HG02759 (cell line): ENCODE measurements around the gene CLCNKA.
"Not testable (repeated sequence)": the region's sequence is repeated elsewhere in the genome, so short reads cannot be mapped to it uniquely, and the experiment has no call there.

Experiments used
- ATAC-seq: cut with Tn5 transposase; IDR thresholded peaks from one replicate; pipeline ENCODE4 v1.9.1; 2021; ENCODE audit warnings: mild to moderate bottlenecking, moderate library complexity; ENCODE audit not compliant: unreplicated experiment

The CLCNKA gene

DNA sequence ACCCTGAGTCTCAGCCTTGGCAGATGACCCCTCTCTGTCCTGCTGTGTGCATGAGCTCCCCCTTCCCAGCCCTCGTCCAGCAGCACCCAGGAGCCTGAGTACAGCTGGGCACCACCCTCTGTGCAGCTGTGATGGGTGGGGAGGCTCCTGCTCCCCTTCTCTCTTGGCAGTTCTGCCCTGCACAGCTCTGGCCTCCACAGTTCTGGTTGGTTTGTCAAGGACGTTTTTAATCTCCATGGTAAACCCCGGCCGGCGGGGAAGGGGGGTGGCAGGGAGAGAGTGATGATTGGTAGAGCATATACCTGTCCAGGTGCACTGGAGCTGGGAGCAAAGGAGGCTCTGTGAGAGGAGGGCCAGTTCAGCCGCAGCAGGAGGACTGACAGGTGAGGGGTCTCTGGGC is at the start of gene CLCNKA:
Gene CLCNKA, plus strand, starts transcription at position 356 of the 400 bp plus-strand sequence. CDS start 584 bp downstream, outside the sequence.
- no peak for ATAC-seq

DNA sequence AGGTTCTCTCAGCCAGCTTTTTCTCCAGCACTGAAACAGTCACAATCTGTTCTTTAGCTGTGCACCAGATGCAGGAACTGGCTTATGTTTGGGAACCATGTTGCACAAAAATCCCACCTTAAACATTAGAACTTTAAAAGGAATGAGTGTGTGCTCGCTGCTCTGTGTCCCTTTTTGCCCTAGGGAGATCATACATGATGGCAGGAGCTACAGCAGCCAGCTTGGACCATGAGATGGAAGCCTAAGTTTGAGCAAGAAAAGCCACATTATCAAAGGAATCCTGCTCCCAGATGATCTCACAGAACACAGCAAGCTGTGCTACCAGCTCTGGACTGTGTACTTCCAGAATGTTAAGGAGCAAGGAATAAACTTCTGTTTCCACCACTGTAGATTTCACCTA is 49.4 kb upstream of the CLCNKA start:
- ATAC-seq: no peak

DNA sequence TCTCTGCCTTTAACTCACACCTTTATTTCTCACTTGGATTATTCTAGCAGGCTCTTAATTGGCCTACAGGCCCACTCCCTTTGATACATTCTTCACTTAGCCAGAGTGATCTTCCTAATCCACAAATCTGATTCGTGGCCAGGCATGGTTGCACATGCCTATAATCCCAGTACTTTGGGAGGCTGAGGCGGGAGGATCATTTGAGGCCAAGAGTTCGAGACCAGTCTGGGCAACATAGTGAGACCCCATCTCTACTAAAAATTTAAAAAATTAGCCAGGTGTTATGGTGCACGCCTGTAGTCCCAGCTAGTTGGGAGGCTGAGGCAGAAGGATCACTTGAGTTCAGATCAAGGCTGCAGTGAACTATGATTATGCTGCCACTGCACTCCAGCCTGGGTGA is 48.1 kb upstream of the CLCNKA start:
- no peak for ATAC-seq

DNA sequence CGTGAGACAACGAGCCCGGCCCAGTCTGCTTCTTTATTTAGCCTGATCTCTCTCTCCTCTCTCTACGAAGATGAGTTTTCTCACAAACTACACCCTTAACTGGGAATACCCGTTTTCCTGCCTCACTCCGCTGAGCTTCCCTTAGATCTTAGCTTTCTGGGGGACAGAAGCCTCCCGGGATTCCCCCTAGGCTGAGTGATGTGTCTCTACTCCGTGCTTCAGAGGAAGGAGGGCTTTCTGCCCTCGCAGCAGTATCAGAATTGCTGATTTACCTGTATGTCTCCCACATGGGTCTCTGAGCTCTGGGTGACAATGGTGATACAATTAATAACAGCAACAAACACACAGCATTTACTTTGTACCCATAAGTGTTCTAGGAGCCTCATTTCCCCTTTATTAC is 47.0 kb upstream of the CLCNKA start:
- peak; percentile 35 for ATAC-seq

DNA sequence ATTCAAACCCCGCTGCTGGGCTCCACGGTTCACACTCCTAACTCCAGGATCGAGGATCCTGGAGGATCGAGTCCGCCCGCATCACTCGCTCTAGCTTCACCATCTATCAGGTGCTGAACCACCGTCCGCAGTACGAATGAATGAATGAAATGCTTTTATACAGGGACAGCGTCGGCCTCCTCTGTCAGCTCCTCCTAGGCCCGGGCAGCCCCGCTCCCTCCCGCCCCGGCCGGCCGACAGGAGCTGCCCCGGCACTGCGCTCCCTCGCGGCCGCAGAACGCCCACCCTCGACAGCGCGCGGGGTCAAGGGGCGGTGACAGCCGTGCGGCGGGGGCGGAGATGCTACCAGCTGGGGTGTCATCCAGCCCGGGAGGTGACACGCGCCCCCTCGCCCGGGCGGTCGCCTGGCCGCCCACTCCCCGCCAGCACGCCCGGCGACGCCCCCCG is 46.5 kb upstream of the CLCNKA start:
- ATAC-seq: peak; percentile 59

DNA sequence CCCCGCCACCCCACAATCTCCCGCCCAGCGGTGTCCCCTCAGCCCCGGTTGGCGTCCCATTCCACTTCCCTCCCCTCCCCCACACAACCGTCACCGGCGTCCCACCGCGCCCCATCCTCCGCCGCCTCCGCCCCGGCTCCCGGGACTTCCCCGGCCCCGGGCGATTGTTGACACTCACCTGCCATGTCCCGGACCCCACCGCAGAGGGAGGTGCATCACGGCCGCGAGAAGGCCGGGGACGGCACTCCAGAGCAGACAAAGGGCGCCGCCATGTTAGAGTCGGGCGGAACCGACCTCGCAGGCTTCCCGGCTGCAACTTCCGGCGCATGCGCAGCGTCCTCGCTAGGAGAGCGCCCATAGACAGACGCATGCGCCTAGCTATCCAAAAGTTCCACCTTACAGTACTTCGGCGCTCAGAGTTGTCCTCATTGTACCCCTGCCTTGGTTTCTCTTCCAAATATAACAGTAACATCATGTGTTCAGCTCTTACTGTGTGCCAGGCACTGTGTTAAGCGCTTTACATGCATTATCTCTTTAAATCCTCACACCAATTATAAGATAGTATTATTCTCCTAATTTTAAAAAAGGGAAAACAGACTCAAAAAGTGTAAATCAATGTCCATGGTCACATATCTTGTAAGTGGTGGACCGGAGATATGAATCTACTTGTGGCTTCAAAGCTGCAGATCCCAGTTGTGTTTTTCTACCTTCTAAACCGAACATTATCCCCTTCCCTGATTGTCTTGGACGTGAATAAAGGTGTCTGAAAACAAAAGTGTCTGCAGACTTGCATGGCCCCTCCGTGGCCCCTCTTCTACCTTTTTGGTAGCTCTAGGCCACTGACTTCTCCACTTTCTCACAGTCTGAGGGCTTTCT is 45.8 kb upstream of the CLCNKA start, which contains the start of gene ZBTB17:
Gene ZBTB17, minus strand, starts transcription at position 297 of the 876 bp plus-strand sequence. CDS start 27,606 bp downstream, outside the sequence.
- peak; percentile 83 for ATAC-seq

DNA sequence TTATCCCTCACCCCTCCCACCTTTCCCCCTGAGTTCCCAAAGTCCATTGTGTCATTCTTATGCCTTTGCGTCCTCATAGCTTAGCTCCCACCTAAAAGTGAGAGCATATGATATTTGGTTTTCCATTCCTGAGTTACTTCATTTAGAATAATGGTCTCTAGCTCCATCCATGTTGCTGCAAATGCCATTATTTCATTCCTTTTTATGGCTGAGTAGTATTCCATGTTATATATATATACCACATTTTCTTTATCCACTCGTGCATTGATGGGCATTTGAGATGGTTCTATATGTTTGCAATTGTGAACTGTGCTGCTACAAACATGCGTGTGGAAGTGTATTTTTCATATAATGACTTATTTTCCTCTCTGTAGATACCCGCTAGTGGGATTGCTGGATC is 43.9 kb upstream of the CLCNKA start:
- not testable (repeated sequence) for ATAC-seq

DNA sequence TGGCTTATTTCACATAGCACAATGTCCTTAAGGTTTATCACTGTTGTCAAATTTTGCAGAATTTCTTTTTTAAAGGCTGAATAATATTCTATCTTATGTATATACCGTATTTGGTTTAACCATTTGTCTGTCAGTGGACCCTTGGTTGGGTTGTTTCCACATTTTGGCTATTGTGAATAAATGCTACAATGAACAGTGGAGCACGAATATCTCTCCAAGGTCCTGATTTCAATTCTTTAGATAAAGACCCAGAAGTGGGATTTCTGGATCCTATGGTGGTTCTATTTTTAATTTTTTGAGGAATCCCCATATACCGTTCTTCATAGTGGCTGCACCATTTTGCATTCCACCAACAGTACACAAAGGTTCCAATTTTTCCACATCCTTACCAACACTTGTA is 40.2 kb upstream of the CLCNKA start:
- ATAC-seq: no peak

DNA sequence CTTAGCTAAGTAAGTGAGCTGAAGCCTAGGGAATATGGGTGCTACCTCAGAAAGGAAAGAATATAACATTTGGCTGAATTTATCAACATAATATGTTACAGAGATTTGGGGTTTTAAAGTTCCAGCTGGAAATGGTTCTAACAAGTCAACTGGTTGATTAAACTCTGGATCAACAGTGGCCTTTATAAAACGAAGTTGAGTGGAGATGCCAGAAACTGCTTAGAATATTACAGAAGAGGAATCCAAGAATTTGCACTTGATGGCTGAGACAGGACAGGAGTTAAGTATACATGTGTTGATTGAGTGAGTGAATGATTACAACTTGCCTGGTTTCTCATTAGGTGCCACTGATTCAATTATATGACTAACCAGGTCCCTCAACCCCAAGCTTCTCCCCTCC is 38.6 kb upstream of the CLCNKA start:
- no peak for ATAC-seq

DNA sequence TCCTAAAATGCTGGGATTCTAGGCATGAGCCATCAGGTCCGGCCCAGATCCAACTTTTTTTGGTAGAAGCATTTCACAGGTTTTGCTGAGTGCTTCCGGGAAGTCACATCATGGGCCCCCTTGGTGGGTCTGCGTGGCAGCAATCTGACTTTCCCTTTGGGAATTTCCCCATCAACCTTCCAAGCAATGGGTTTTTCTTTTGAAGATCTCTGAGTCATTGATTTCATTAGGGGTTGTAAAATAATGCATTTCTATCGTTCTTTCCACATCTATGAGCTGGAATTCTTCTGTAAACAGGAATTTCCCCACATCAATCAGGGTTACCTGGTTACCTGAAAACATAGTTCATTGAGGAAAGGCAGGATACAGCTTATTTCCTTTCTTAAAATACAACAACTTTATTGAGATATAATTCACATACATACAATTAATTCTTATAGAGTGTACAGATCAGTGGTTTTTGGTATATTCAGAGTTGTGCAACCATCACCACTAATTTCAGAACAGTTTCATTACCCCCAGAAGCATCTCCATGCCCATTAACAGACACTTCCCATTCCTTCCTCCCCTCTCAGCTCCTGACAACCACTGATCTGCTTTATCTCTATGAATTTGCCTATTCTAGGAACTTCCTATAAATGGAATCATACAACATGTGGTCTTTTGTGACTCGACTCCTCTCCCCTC is 36.1 kb upstream of the CLCNKA start:
- ATAC-seq: no peak

DNA sequence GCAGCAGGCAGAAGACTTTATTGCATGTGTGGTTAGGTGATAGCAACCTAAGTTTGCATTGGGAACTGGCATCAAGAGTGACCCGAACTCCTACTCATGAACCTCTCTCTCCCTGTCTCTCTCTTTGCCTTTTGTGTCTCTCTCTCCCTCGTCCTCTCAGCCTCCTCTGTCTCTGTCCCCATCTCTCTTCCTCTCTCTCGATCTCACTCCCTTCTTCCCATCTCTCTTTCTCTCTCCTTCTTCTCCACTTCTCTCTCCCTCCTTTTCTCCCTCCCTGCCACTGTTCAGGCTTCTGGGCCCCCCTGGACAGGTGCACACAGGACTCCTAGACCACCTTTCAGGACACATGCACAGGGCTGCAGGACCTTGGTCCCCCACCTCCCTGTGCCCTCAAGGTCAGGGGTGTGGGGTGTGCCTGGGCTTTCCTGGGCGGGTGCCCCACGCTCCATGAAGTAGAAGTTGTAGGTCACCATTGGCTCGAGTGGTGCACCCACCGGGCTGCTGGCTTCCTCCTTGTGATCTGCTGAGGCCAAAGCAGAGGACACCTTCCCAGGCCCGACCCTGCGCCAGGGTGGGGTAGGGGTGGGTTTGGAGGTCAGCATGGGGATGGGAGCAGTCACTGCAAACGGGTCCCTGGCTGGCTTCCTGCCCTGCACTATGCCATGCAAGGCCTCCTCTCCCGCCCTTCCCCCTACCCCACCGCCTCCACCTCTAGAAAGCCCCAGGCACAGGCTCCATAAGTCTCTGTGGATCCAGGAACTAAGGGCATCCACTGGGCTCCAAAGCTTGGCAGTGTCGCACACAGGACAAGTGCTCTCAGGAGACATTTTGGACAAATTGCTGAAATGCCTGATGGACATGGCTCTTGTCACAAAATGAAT is 32.7 kb upstream of the CLCNKA start:
- ATAC-seq: no peak

DNA sequence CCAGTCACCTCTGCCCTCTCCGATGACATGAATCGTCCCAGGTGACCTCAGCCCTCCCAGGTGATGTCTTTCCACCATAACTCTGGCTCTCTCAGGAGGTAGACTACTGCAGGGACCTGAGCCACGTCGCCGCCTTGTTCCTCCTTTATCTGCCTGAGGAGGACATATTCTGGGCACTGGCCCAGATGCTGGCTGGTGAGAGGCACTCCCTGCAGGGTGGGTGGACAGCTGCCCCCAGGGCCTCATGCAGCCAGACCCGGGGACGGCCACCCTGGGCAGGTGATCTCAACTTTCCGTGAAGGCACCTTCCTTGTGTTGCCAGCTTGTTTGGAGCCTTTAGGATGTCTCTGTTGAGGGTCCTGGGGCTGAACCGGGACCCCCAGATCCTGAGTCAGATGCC is 32.1 kb upstream of the CLCNKA start:
- ATAC-seq: no peak

DNA sequence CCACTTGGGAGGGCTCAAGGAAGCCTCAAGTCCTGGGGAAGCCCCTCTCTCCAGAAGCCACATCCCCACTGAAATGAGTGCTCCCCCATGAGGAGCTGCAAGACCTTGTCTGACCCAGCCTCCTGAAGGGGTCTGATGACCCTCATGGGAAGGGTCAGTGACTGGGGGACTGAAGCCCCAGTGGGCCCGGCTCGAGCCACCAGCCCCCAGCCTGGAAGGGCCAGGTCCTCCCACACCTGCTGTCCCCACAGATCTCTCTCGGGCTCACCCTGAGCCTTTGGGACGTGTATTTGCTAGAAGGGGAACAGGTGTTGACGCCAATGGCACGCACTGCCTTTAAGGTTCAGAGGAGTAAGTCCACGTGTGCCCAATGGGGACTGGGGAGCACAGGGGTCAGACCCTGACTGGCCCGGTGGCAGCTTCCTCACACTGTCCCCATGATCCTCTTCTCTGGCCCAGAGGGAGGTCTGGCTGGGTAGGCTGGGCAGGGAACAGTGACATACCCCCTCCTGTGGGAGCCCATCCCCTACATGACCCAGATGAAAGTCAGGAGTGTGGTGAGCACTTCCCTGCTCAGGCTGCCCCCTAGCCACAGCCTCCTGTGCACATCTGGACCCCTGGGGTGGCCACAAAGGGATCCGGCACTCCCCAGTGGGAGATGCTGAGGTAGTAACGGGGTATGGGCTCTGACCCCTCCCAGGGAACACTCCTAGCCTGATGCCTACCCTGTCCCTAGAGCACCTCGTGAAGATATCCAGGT is 30.2 kb upstream of the CLCNKA start:
- ATAC-seq: no peak

DNA sequence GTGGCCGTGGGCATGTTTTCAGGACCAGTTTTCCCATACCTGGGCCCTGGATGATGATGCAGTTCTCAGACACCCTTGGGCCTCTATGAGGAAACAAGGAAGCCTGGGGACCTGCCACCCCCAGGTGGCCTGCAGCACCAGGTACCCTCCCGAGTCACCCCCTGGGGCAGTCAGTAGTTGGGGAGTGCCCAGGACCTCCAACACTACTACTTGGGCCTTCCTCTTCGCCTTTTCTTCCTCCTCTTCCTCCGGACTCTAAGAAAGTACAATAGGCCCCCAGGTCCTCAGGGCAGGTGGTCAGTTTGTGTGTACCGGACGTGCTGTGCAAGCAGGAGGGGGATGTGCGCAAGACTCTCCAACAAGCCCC is 29.7 kb upstream of the CLCNKA start:
- ATAC-seq: no peak

DNA sequence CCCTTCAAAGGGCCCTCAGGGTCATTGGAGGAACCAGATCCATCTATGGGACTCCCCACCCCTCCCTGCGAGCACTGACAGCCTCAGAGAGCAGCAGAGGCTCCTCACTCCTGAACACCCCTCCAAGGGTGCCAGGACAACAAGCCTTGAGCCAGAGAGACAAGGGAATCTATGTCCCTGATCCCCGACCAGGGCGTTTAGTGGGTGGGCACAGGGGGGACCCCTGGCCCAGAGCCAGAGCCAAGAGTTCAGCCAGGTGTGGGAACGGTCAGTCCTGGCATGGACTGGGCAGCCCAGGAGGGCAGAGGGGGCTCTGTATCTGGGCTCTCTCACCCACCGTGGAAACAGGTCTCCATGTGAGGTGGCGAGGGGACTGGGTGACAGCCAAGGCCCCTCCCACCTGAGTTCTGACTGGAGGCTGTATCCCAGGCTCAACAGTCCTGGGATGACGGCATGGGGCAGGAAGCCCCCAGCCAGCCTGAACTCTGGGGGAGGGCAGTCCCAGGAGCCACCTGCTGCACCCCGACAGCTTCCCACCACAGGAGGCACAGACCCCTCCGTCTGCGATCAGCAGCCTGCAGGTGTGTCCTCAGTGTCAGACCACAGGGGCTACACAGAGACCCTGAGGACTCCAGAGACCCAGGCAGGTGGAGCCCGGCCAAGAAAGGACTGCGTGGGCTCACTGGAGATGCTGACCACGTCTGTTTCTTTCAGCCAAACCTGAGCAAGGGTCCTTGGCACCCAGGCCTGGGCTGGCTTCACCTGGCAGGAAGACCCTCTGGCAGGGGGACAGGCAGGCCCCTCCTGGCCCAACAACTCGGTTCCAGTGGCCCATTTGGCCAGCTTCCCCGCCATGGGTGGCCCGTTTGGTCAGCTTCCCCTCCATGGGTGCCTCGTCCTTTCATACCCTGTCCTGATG is 29.0 kb upstream of the CLCNKA start:
- ATAC-seq: no peak

DNA sequence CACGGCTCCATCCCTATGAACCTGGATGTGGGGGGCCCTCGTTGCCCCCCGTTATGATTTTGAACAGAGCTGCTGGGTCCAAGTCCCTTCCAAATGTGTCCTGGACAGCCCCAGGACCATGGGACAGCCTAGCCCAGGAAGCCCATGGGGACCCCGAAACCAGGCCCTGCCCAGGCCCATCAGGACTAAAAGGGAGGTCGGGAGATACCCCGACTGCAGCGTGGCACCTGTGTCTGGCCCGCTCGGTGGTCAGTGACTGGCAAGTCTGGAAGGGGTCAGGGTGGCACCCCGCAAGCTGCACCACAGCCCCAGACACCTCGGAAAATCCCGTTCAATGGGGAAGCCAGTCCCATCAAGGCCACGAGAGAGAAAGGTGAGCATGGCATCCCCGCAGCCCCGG is 28.2 kb upstream of the CLCNKA start:
- no peak for ATAC-seq

DNA sequence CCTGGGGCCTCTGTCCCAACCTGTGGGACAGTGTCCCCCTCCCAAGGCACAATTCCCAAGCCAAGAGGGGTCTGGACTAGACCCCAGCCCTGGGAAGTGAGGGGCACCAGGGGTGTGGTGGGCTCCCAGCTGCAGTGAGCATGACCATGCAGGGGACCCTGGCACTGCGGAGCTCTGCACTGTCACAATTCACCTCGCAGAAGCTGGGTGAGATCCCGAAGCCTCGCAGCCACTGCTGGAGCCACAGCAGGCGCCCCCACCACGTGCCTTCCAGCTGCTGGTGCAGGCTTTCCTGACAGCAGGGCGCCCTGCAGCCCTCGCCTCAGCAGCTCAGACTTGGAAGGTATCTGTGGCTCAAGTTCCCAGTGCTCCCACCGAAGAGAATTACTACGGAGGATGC is 27.8 kb upstream of the CLCNKA start:
- ATAC-seq: no peak

DNA sequence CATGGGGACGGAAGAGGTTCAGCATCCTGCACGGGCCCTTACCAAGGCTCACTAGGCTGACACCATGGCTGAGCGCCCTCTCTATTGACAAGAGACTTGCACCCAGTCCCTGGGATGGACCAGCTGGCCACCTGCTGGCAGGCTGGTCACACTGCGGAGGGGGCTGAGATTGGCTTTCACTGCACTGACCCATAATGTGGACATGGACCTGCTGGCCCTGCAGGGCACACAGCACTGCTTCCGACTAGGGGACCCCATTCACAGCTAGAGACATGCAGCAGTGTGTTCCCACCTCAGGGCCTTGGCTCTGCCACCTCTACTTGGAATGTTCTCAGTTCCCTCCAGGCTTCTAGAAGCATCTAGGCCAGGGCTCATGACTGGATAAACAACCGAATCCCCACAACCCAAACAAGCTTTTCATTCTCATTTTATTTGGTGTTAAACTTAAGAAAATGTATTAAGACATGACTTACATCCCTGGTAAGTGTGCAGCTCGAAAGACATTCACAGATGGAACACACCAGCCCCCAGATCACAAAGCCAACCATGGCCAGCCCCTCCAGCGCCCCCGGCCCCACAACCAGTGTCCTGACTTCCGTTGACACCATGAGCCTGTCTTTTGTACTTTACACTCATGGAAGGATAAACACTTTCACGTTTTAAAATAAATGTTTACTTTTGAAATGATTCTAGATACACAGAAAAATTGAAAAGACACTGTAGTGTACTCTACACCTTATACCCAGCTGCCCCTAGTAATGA is 27.1 kb upstream of the CLCNKA start:
- ATAC-seq: no peak
